ENCODE measurements around the gene XYLT1. TPM values are rescaled to one million over a fixed set of nuclear protein-coding genes. Genes with fewer than 3 reads are reported as not detected.
A peak's percentile ranks its signal among the peaks of the same experiment; 100 is the strongest.
"Not testable (repeated sequence)": the region's sequence is repeated elsewhere in the genome, so short reads cannot be mapped to it uniquely, and the experiment has no call there.

XYLT1 gene
- total and polyA plus RNA-seq, 4 experiments from 2014 or later = 1.4 to 48.5 (median 24.5) TPM

GRCh38 chr16:17309510-17309909 lies 161.2 kb downstream of the XYLT1 start:
- Mint-ChIP-seq H3K4me3 (no peak overlapping the region), H3K36me3 (peaks cover 1 to 14% of the 10 kb centered on the region in 2 donors), H3K4me1 (peaks cover 26 to 58% (median 43%) of the 10 kb centered on the region in 4 donors), H3K9me3 (peaks cover 0 to 4% (median 0%) of the 10 kb centered on the region in 8 donors), H3K27ac (peak overlapping the region in 3 of 7 donors; percentile 18 to 62 (median 55)), H3K27me3 (no peaks in the 10 kb centered on the region)
- Histone ChIP-seq H3K4me3 (ENCODE audit: low read length in 2 of 2) (no peak overlapping the region), H3K27me3 (ENCODE audit: insufficient read depth, low read length) (no peaks in the 10 kb centered on the region), H3K4me1 (ENCODE audit: insufficient read depth, low read length) (peaks cover 31% of the 10 kb centered on the region), H3K36me3 (ENCODE audit: insufficient read depth, low read length) (no peaks in the 10 kb centered on the region), H3K27ac (ENCODE audit: low read depth, low read length) (no peak overlapping the region), H3K9me3 (ENCODE audit: control insufficient read depth in 1 of 2, low read length in 2 of 2) (no peaks in the 10 kb centered on the region)
- POLR2A ChIA-PET (ENCODE audit: partially characterized antibody) = interaction anchor here (1.0 kb wide), 1 partner anchor 88 kb away, joined by 3 read pairs; no protein-coding TSS in a partner anchor
- DNase-seq = no peak
- intact Hi-C loops (cut with micrococcal nuclease) = no loop called here
- CTCF ChIA-PET (ENCODE audit: partially characterized antibody) = no interaction called here

GRCh38 chr16:17308186-17308585 lies 162.6 kb downstream of the XYLT1 start:
- H3K4me1 Mint-ChIP-seq = peaks cover 26 to 58% (median 44%) of the 10 kb centered on the region in 4 donors

GRCh38 chr16:17307504-17307903 lies 163.3 kb downstream of the XYLT1 start:
- no peak overlapping the region for H3K4me3 Mint-ChIP-seq
- CTCF ChIA-PET (ENCODE audit: partially characterized antibody) = no interaction called here
- Histone ChIP-seq H3K9me3 (ENCODE audit: control insufficient read depth in 1 of 2, low read length in 2 of 2) (no peaks in the 10 kb centered on the region), H3K4me3 (ENCODE audit: low read length in 2 of 2) (no peak overlapping the region), H3K27me3 (ENCODE audit: insufficient read depth, low read length) (no peaks in the 10 kb centered on the region), H3K4me1 (ENCODE audit: insufficient read depth, low read length) (peaks cover 23% of the 10 kb centered on the region), H3K27ac (ENCODE audit: low read depth, low read length) (no peak overlapping the region), H3K36me3 (ENCODE audit: insufficient read depth, low read length) (no peaks in the 10 kb centered on the region)
- peak overlapping the region in 4 of 7 donors; percentile 10 to 81 (median 15) for H3K27ac Mint-ChIP-seq
- H3K36me3 Mint-ChIP-seq = peaks cover 1 to 14% of the 10 kb centered on the region in 2 donors
- H3K9me3 Mint-ChIP-seq = peaks cover 0 to 4% (median 0%) of the 10 kb centered on the region in 8 donors
- POLR2A ChIA-PET (ENCODE audit: partially characterized antibody) = no interaction called here
- DNase-seq = no peak
- no peaks in the 10 kb centered on the region for H3K27me3 Mint-ChIP-seq
- H3K4me1 Mint-ChIP-seq = peaks cover 27 to 62% (median 47%) of the 10 kb centered on the region in 4 donors
- intact Hi-C loops (cut with micrococcal nuclease) = no loop called here

More at GRCh38 chr16:17308186-17308585, 162.6 kb downstream of the XYLT1 start:
- peaks cover 1 to 14% of the 10 kb centered on the region in 2 donors for H3K36me3 Mint-ChIP-seq
- no peak overlapping the region for H3K4me3 Mint-ChIP-seq
- CTCF ChIA-PET (ENCODE audit: partially characterized antibody) = no interaction called here
- H3K27ac Mint-ChIP-seq = peak overlapping the region in 1 of 7 donors; percentile 13
- POLR2A ChIA-PET (ENCODE audit: partially characterized antibody) = no interaction called here
- Histone ChIP-seq H3K27me3 (ENCODE audit: insufficient read depth, low read length) (no peaks in the 10 kb centered on the region), H3K36me3 (ENCODE audit: insufficient read depth, low read length) (no peaks in the 10 kb centered on the region), H3K9me3 (ENCODE audit: control insufficient read depth in 1 of 2, low read length in 2 of 2) (no peaks in the 10 kb centered on the region), H3K27ac (ENCODE audit: low read depth, low read length) (no peak overlapping the region), H3K4me1 (ENCODE audit: insufficient read depth, low read length) (peaks cover 23% of the 10 kb centered on the region), H3K4me3 (ENCODE audit: low read length in 2 of 2) (no peak overlapping the region)
- peaks cover 0 to 4% (median 0%) of the 10 kb centered on the region in 8 donors for H3K9me3 Mint-ChIP-seq
- no peak for DNase-seq
- no peaks in the 10 kb centered on the region for H3K27me3 Mint-ChIP-seq
- intact Hi-C loops (cut with micrococcal nuclease) = no loop called here

- H3K27ac Mint-ChIP-seq = peak overlapping the region in 1 of 7 donors; percentile 50
- H3K9me3 ChIP-seq (ENCODE audit: control insufficient read depth in 1 of 2, low read length in 2 of 2) = no peaks in the 10 kb centered on the region
- no peak overlapping the region for H3K4me3 Mint-ChIP-seq
- H3K9me3 Mint-ChIP-seq = peaks cover 0 to 2% (median 0%) of the 10 kb centered on the region in 8 donors
- peaks cover 31% of the 10 kb centered on the region for H3K4me1 ChIP-seq (ENCODE audit: insufficient read depth, low read length)
- peaks cover 1 to 11% of the 10 kb centered on the region in 2 donors for H3K36me3 Mint-ChIP-seq
- H3K27ac ChIP-seq (ENCODE audit: low read depth, low read length) = no peak overlapping the region
- H3K36me3 ChIP-seq (ENCODE audit: insufficient read depth, low read length) = no peaks in the 10 kb centered on the region
- H3K27me3 ChIP-seq (ENCODE audit: insufficient read depth, low read length) = no peaks in the 10 kb centered on the region
- peaks cover 26 to 66% (median 45%) of the 10 kb centered on the region in 4 donors for H3K4me1 Mint-ChIP-seq
- intact Hi-C loops (cut with micrococcal nuclease) = no loop called here
- DNase-seq = no peak
- ChIA-PET CTCF (ENCODE audit: partially characterized antibody) (no interaction called here), POLR2A (ENCODE audit: partially characterized antibody) (no interaction called here)
- no peak overlapping the region for H3K4me3 ChIP-seq (ENCODE audit: low read length in 2 of 2)
- H3K27me3 Mint-ChIP-seq = no peaks in the 10 kb centered on the region
Measured at GRCh38 chr16:17306745-17307144, 164.0 kb downstream of the XYLT1 start.

- H3K27ac ChIP-seq (ENCODE audit: low read depth, low read length); H3K27me3 ChIP-seq (ENCODE audit: insufficient read depth, low read length); DNase-seq; H3K27me3 Mint-ChIP-seq; H3K36me3 Mint-ChIP-seq; intact Hi-C loops (cut with micrococcal nuclease); H3K9me3 ChIP-seq (ENCODE audit: control insufficient read depth in 1 of 2, low read length in 2 of 2); H3K4me3 ChIP-seq (ENCODE audit: low read length in 2 of 2); H3K36me3 ChIP-seq (ENCODE audit: insufficient read depth, low read length); CTCF ChIA-PET (ENCODE audit: partially characterized antibody); H3K9me3 Mint-ChIP-seq: not testable (repeated sequence)
- Mint-ChIP-seq H3K27ac (peak overlapping the region in 6 of 7 donors; percentile 12 to 86 (median 63)), H3K4me3 (peak overlapping the region in 3 of 8 donors; percentile 27 to 41 (median 29)), H3K4me1 (peaks cover 28 to 64% (median 45%) of the 10 kb centered on the region in 4 donors)
- H3K4me1 ChIP-seq (ENCODE audit: insufficient read depth, low read length) = peaks cover 35% of the 10 kb centered on the region
- POLR2A ChIA-PET (ENCODE audit: partially characterized antibody) = interaction anchor here (0.5 kb wide), 1 partner anchor 59 kb away, joined by 3 read pairs; no protein-coding TSS in a partner anchor
Measured at GRCh38 chr16:17306211-17306610, 164.5 kb downstream of the XYLT1 start.

- Mint-ChIP-seq H3K4me3 (peak overlapping the region in 7 of 8 donors; percentile 23 to 62 (median 41)), H3K27me3 (no peaks in the 10 kb centered on the region), H3K27ac (peak overlapping the region; percentile 3 to 86 (median 56)), H3K9me3 (no peaks in the 10 kb centered on the region), H3K4me1 (peaks cover 28 to 60% (median 45%) of the 10 kb centered on the region in 4 donors), H3K36me3 (peaks cover 1 to 7% of the 10 kb centered on the region in 2 donors)
- Histone ChIP-seq H3K4me3 (ENCODE audit: low read length in 2 of 2) (no peak overlapping the region), H3K27me3 (ENCODE audit: insufficient read depth, low read length) (no peaks in the 10 kb centered on the region), H3K4me1 (ENCODE audit: insufficient read depth, low read length) (peaks cover 35% of the 10 kb centered on the region), H3K27ac (ENCODE audit: low read depth, low read length) (no peak overlapping the region), H3K9me3 (ENCODE audit: control insufficient read depth in 1 of 2, low read length in 2 of 2) (no peaks in the 10 kb centered on the region), H3K36me3 (ENCODE audit: insufficient read depth, low read length) (no peaks in the 10 kb centered on the region)
- ChIA-PET CTCF (ENCODE audit: partially characterized antibody) (no interaction called here), POLR2A (ENCODE audit: partially characterized antibody) (interaction anchor here (0.5 kb wide), 1 partner anchor 60 kb away, joined by 3 read pairs; no protein-coding TSS in a partner anchor)
- intact Hi-C loops (cut with micrococcal nuclease) = no loop called here
- DNase-seq = peak in 1 of 5 donors; percentile 4
Measured at GRCh38 chr16:17305694-17306093, 165.1 kb downstream of the XYLT1 start.

- Mint-ChIP-seq H3K27ac (peak overlapping the region in 3 of 7 donors; percentile 25 to 52 (median 35)), H3K4me1 (peaks cover 28 to 60% (median 48%) of the 10 kb centered on the region in 4 donors), H3K27me3 (no peaks in the 10 kb centered on the region), H3K4me3 (peak overlapping the region in 2 of 8 donors; percentile 13 to 29), H3K9me3 (no peaks in the 10 kb centered on the region), H3K36me3 (peaks cover 1 to 5% of the 10 kb centered on the region in 2 donors)
- Histone ChIP-seq H3K27me3 (ENCODE audit: insufficient read depth, low read length) (no peaks in the 10 kb centered on the region), H3K36me3 (ENCODE audit: insufficient read depth, low read length) (no peaks in the 10 kb centered on the region), H3K4me3 (ENCODE audit: low read length in 2 of 2) (no peak overlapping the region), H3K9me3 (ENCODE audit: control insufficient read depth in 1 of 2, low read length in 2 of 2) (no peaks in the 10 kb centered on the region), H3K27ac (ENCODE audit: low read depth, low read length) (no peak overlapping the region), H3K4me1 (ENCODE audit: insufficient read depth, low read length) (peaks cover 35% of the 10 kb centered on the region)
- intact Hi-C loops (cut with micrococcal nuclease) = no loop called here
- no peak for DNase-seq
- CTCF ChIA-PET (ENCODE audit: partially characterized antibody) = interaction anchor here (1.0 kb wide), 1 partner anchor 163 kb away, joined by 3 read pairs; no protein-coding TSS in a partner anchor
- POLR2A ChIA-PET (ENCODE audit: partially characterized antibody) = no interaction called here
Measured at GRCh38 chr16:17304491-17305119, 166.2 kb downstream of the XYLT1 start.
